H1 (cell line): Measurements from ENCODE around the gene SLC37A1. TPM values are rescaled to one million over a fixed set of nuclear protein-coding genes. Genes with fewer than 3 reads are reported as not detected.

Experiments
- CTCF ChIA-PET: fragments of 300-600 bp; sonication (Branson Sonifier 250); formaldehyde crosslinking; loops from one replicate; lab custom pipeline; 2021; ENCODE audit not compliant: partially characterized antibody; lab: Charles Lee
- POLR2A ChIA-PET: fragments of 300-600 bp; sonication (Branson Sonifier 250); formaldehyde crosslinking; loops from one replicate; lab custom pipeline; 2021; ENCODE audit warnings: inconsistent platforms; ENCODE audit not compliant: partially characterized antibody; lab: Charles Lee
- DNase-seq, 2 experiments: peaks; one replicate each; pipeline versions ENCODE4 v3.0.0 to v3.0.0-alpha.2; 2010 to 2022; ENCODE audit warnings: low spot score in 2 of 2, low read depth in 1 of 2, mixed read lengths in 1 of 2
- FAIRE-seq: peaks from 2 replicates; lab custom pipeline; 2011; peaks lifted over from hg19 to GRCh38; lab: Jason Lieb, UNC
- H2AFZ ChIP-seq: 2 replicates; pipeline ENCODE4 v1.8.1; 2012; ENCODE audit warnings: low read length, inconsistent platforms
- H2AK5ac ChIP-seq: 2 replicates; pipeline ENCODE4 v1.6.1; 2013; ENCODE audit warnings: low read depth, low read length
- H2BK120ac ChIP-seq: replicated peaks from 2 replicates; pipeline ENCODE3; 2013; ENCODE audit warnings: low read depth, low read length, inconsistent platforms
- H2BK12ac ChIP-seq: 2 replicates; pipeline ENCODE4 v1.6.1; 2013; ENCODE audit warnings: low read depth, low read length
- H2BK15ac ChIP-seq: 2 replicates; pipeline ENCODE4 v1.6.1; 2013; ENCODE audit warnings: low read length
- H2BK20ac ChIP-seq: 2 replicates; pipeline ENCODE4 v1.6.1; 2013; ENCODE audit warnings: low read length
- H2BK5ac ChIP-seq: 2 replicates; pipeline ENCODE4 v1.6.1; 2013; ENCODE audit warnings: low read depth, low read length
- H3K14ac ChIP-seq: 2 replicates; pipeline ENCODE4 v1.6.1; 2013; ENCODE audit warnings: inconsistent platforms; ENCODE audit not compliant: insufficient read length
- H3K18ac ChIP-seq: 2 replicates; pipeline ENCODE4 v1.6.1; 2013; ENCODE audit warnings: low read length; ENCODE audit errors: extremely low read depth
- H3K23ac ChIP-seq: 2 replicates; pipeline ENCODE4 v1.6.1; 2013; ENCODE audit warnings: inconsistent platforms; ENCODE audit not compliant: insufficient read length
- H3K23me2 ChIP-seq: 2 replicates; pipeline ENCODE4 v1.6.1; 2013; ENCODE audit warnings: low read depth, low read length
- H3K27ac ChIP-seq: 2 replicates; pipeline ENCODE4 v1.6.1; 2011; ENCODE audit warnings: low read depth, low read length, inconsistent platforms
- H3K27me3 ChIP-seq, 4 experiments: replicated peaks in 1 of 4; 1 replicate in 1 of 4; 2 replicates in 3 of 4; pipeline versions ENCODE4 v1.6.1 to v1.8.1; 2011 to 2013; ENCODE audit warnings: low read length in 3 of 4, mild to moderate bottlenecking in 3 of 4, inconsistent platforms in 2 of 4, mixed read lengths in 2 of 4, moderate library complexity in 1 of 4; ENCODE audit not compliant: control insufficient read depth in 3 of 4, insufficient read depth in 3 of 4; ENCODE audit errors: extremely low read depth in 1 of 4
- H3K36me3 ChIP-seq, 4 experiments: 2 replicates each; pipeline versions ENCODE4 v1.6.1 to v1.8.1; 2011 to 2013; ENCODE audit warnings: mild to moderate bottlenecking in 4 of 4, low read length in 3 of 4, moderate library complexity in 2 of 4, control low read depth in 1 of 4, inconsistent platforms in 1 of 4; ENCODE audit not compliant: insufficient read depth in 4 of 4, control insufficient read depth in 2 of 4
- H3K4ac ChIP-seq: replicated peaks from 2 replicates; pipeline ENCODE3; 2013; ENCODE audit warnings: low read length, low read depth, mixed read lengths, inconsistent platforms; ENCODE audit not compliant: insufficient read length
- H3K4me1 ChIP-seq, 4 experiments: replicated peaks in 1 of 4; 1 replicate in 1 of 4; 2 replicates in 3 of 4; pipeline versions ENCODE4 v1.6.1 to v1.8.1; 2011 to 2013; ENCODE audit warnings: low read length in 3 of 4, inconsistent platforms in 2 of 4, mixed read lengths in 1 of 4; ENCODE audit not compliant: insufficient read depth in 4 of 4, control insufficient read depth in 3 of 4
- H3K4me2 ChIP-seq, 2 experiments: 2 replicates each; pipeline versions ENCODE4 v1.6.1 to v1.8.1; 2011 to 2013; ENCODE audit warnings: low read depth in 2 of 2, low read length in 2 of 2, control low read depth in 1 of 2, inconsistent platforms in 1 of 2, mild to moderate bottlenecking in 1 of 2; ENCODE audit not compliant: insufficient read depth in 1 of 2
- H3K4me3 ChIP-seq, 4 experiments: fragments of 200-600, 300-600 bp in 1 of 4; sonication (generic), shearing (Covaris generic), sonication (Bioruptor Twin) in 1 of 4; 2 replicates each; pipeline versions ENCODE4 v1.5.1 to v1.8.1; 2011 to 2016; ENCODE audit warnings: low read length in 4 of 4, low read depth in 3 of 4, control low read depth in 2 of 4, inconsistent platforms in 2 of 4, mild to moderate bottlenecking in 2 of 4, mixed read lengths in 1 of 4, moderate library complexity in 1 of 4; ENCODE audit not compliant: insufficient read depth in 2 of 4; ENCODE audit errors: extremely low read depth in 1 of 4
- H3K56ac ChIP-seq: replicated peaks from 2 replicates; pipeline ENCODE3; 2013; ENCODE audit warnings: low read depth, mild to moderate bottlenecking, mixed read lengths, low read length, inconsistent platforms; ENCODE audit not compliant: insufficient read length
- H3K79me1 ChIP-seq: 2 replicates; pipeline ENCODE4 v1.6.1; 2013; ENCODE audit warnings: low read depth, low read length, control low read depth
- H3K79me2 ChIP-seq, 2 experiments: 2 replicates each; pipeline versions ENCODE4 v1.6.1 to v1.8.1; 2012 to 2013; ENCODE audit warnings: low read length in 2 of 2, mild to moderate bottlenecking in 2 of 2, inconsistent platforms in 1 of 2; ENCODE audit not compliant: insufficient read depth in 2 of 2, control insufficient read depth in 1 of 2
- H3K9ac ChIP-seq, 4 experiments: replicated peaks in 1 of 4; 1 replicate in 1 of 4; 2 replicates in 3 of 4; pipeline versions ENCODE4 v1.6.1 to v1.8.1; 2011 to 2013; ENCODE audit warnings: low read depth in 3 of 4, low read length in 3 of 4, control low read depth in 2 of 4, mild to moderate bottlenecking in 2 of 4, moderate library complexity in 2 of 4, inconsistent platforms in 1 of 4; ENCODE audit errors: extremely low read depth in 1 of 4
- H3K9me3 ChIP-seq, 2 experiments: 2 replicates each; pipeline versions ENCODE4 v1.6.1 to v1.8.1; 2012 to 2013; ENCODE audit warnings: mild to moderate bottlenecking in 2 of 2, moderate library complexity in 2 of 2, control low read depth in 1 of 2, inconsistent platforms in 1 of 2, low read depth in 1 of 2, low read length in 1 of 2, mixed read lengths in 1 of 2; ENCODE audit not compliant: insufficient read depth in 2 of 2
- H4K20me1 ChIP-seq, 2 experiments: replicated peaks in 1 of 2; 2 replicates each; pipeline versions ENCODE3 to v1.8.1; 2011 to 2013; ENCODE audit warnings: inconsistent platforms in 2 of 2, low read length in 2 of 2, mild to moderate bottlenecking in 1 of 2; ENCODE audit not compliant: insufficient read depth in 2 of 2, control insufficient read depth in 1 of 2
- H4K5ac ChIP-seq: 2 replicates; pipeline ENCODE4 v1.6.1; 2013; ENCODE audit warnings: low read length, low read depth, mixed read lengths, inconsistent platforms; ENCODE audit not compliant: insufficient read length
- H4K8ac ChIP-seq: 2 replicates; pipeline ENCODE4 v1.8.0; 2013; ENCODE audit warnings: mild to moderate bottlenecking, moderate library complexity, low read length, inconsistent platforms; ENCODE audit not compliant: insufficient read depth; ENCODE audit errors: extremely low read depth
- H4K91ac ChIP-seq: replicated peaks from 2 replicates; pipeline ENCODE3; 2013; ENCODE audit warnings: low read length, mixed read lengths, inconsistent platforms; ENCODE audit not compliant: insufficient read length
- RAD21 ChIP-seq, 2 experiments: IDR thresholded peaks in 1 of 2; conservative IDR thresholded peaks in 1 of 2; 2 replicates each; pipeline ENCODE4 v1.6.1; 2011; ENCODE audit warnings: low read depth in 2 of 2, low read length in 2 of 2, improper control_type of control experiment in 1 of 2, inconsistent platforms in 1 of 2, mild to moderate bottlenecking in 1 of 2, moderate library complexity in 1 of 2
- SIN3A ChIP-seq, 2 experiments: IDR thresholded peaks in 1 of 2; conservative IDR thresholded peaks in 1 of 2; 2 replicates each; pipeline ENCODE4 v1.6.1; 2011 to 2012; ENCODE audit warnings: low read length in 2 of 2, improper control_type of control experiment in 1 of 2, low read depth in 1 of 2, mild to moderate bottlenecking in 1 of 2
- WGBS, 2 experiments: shearing (Covaris generic) in 1 of 2; methylation state at CpG; one replicate each; pipeline versions ENCODE4 v1.1.6 to v1.1.7; 2013 to 2015; ENCODE audit warnings: low lambda C conversion rate in 2 of 2, mixed read lengths in 2 of 2, inconsistent platforms in 1 of 2, low coverage in 1 of 2, missing lambda C conversion rate in 1 of 2; ENCODE audit not compliant: insufficient replicate concordance in 2 of 2, insufficient coverage in 1 of 2, insufficient read length in 1 of 2; ENCODE audit errors: extremely low coverage in 1 of 2, missing lambda C conversion rate in 1 of 2; 5-methylcytosine and 5-hydroxymethylcytosine counted together
- polyA plus RNA-seq, 7 experiments: library from polyadenylated mRNA; depleted of rRNA in 3 of 7; stranded (reverse) in 5 of 7; unstranded in 2 of 7; fragments of >200 nt in 5 of 7; fragments of 200-250 nt in 2 of 7; gene quantifications; 1 replicate in 5 of 7; 2 replicates in 1 of 7; 4 replicates in 1 of 7; pipeline versions ENCODE4 v1.2.1 to v1.2.3, GENCODE V29; 2011 to 2013; ENCODE audit warnings: missing spikeins in 2 of 7, mixed read lengths in 2 of 7
- total RNA-seq: library from RNA; stranded (reverse); fragmentation: NEBNext Ultra II Directional; extraction: Animal tissue kit (Norgen Biotek cat#: 25700); gene quantifications from 2 replicates; pipeline ENCODE4 v1.2.1, GENCODE V29; 2021

SLC37A1 gene
- total and polyA plus RNA-seq, 2 of the 8 experiments (the other 6 are each of a cell fraction or from before 2014, with no cell fraction given), result 15.6 to 30.9 TPM

DNA sequence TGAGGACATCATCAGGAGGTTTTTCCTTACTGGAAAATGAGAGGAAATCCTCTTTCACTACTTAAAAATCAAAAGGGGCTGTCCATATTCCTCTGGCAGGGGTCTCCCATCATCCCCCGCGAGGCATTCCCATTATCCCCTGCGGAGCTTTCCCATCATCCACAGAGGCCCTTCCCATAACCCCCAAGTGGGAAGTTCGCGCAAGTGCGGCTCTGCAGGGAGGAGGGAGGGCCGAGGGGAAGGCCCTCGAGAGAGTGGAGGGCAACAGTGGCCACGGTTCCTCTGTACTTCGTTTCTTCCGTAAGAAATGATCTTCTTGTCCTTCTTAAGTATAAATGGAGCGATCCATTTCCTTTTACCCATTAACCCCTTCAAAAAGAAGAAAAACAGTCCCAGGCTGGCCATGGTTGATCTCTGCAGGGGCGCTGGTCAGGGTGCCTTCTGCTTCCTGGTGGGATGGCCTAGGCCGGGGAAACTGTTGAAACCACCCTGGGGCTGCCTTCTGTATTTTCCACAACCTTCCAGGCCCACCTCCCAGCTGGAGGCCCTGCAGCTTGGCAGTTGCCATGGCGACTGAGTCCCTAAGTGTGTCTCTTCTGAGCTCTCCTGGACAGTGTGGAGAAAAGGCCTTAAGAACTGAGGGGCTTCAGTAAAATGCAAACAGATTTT lies 14.1 kb upstream of the SLC37A1 start:
- no peak overlapping the region for H3K23ac ChIP-seq
- 0 out of 4 replicates have a peak, but pooled peaks of 1 of the 2 experiments have one; percentile 36 for TF ChIP-seq SIN3A (conservative IDR thresholded peaks at IDR 0.05 in 1 of 2, IDR thresholded peaks at IDR 0.05 in 1 of 2; ENCODE audit: low read depth in 1 of 2, low read length in 2 of 2)
- no peak for TF ChIP-seq RAD21 (IDR thresholded peaks at IDR 0.05 in 1 of 2, conservative IDR thresholded peaks at IDR 0.05 in 1 of 2; ENCODE audit: low read depth in 2 of 2, low read length in 2 of 2)
- no peaks in the 10 kb centered on the region for H3K79me2 ChIP-seq
- H4K5ac ChIP-seq, result no peak overlapping the region
- DNase-seq (no peak), FAIRE-seq (no peak)
- H3K18ac ChIP-seq, result no peak overlapping the region
- H3K4ac ChIP-seq, result no peak overlapping the region
- H3K14ac ChIP-seq, result no peak overlapping the region
- 77% methylated on average over 14 of the region's 15 CpGs; no CpG with 5 or more reads in 1 of the 2 experiments for WGBS, 2 experiments
- no peak overlapping the region for H2BK12ac ChIP-seq
- H3K4me3 ChIP-seq, result no peak overlapping the region
- no peak overlapping the region for H2BK20ac ChIP-seq
- no peak overlapping the region for H4K91ac ChIP-seq
- no peaks in the 10 kb centered on the region for H3K9me3 ChIP-seq
- H3K27me3 ChIP-seq, result peaks cover 0 to 5% (median 4%) of the 10 kb centered on the region in 4 experiments; a peak in 1 of 7 replicates
- no peak overlapping the region for H4K8ac ChIP-seq
- H2AK5ac ChIP-seq, result no peak overlapping the region
- peaks cover 11% of the 10 kb centered on the region for H3K23me2 ChIP-seq
- no peak overlapping the region for H3K27ac ChIP-seq
- CTCF ChIA-PET, result interaction anchor here (1.7 kb wide), 1 partner anchor 13 kb away, joined by 7 read pairs; the partner anchor contains the start of gene SLC37A1
- POLR2A ChIA-PET, result interaction anchor here (1.0 to 2.0 kb wide), 4 partner anchors 11 to 16 kb away, joined by 3 to 9 read pairs (median 5); no protein-coding TSS in a partner anchor
- H3K36me3 ChIP-seq, result no peaks in the 10 kb centered on the region
- peaks cover 0 to 7% (median 4%) of the 10 kb centered on the region in 4 experiments; a peak in 5 of 7 replicates for H3K4me1 ChIP-seq
- no peak overlapping the region for H2BK5ac ChIP-seq
- H2BK120ac ChIP-seq, result no peak overlapping the region
- H3K9ac ChIP-seq, result no peak overlapping the region
- H2AFZ ChIP-seq, result no peak overlapping the region
- no peak overlapping the region for H3K56ac ChIP-seq
- H3K4me2 ChIP-seq, result no peak overlapping the region; a peak in 1 of 4 replicates
- H2BK15ac ChIP-seq, result no peak overlapping the region
- no peaks in the 10 kb centered on the region for H4K20me1 ChIP-seq
- no peaks in the 10 kb centered on the region for H3K79me1 ChIP-seq
